DMS 273 (cell line): ENCODE measurements around the gene B4GALNT4.
"Not testable (repeated sequence)": the region's sequence is repeated elsewhere in the genome, so short reads cannot be mapped to it uniquely, and the experiment has no call there.

Source experiments
- DNase-seq: peaks from one replicate; lab custom pipeline; 2025; ENCODE audit not compliant: unreplicated experiment; lab: John Stamatoyannopoulos, UW

Gene B4GALNT4

GRCh38 chr11:405954-406795, 36.9 kb downstream of the B4GALNT4 start:
- no peak for DNase-seq

- DNase-seq = no peak
Observed at GRCh38 chr11:406796-407650, 37.7 kb downstream of the B4GALNT4 start.

GRCh38 chr11:407651-408123, 38.4 kb downstream of the B4GALNT4 start:
- no peak for DNase-seq

DNA sequence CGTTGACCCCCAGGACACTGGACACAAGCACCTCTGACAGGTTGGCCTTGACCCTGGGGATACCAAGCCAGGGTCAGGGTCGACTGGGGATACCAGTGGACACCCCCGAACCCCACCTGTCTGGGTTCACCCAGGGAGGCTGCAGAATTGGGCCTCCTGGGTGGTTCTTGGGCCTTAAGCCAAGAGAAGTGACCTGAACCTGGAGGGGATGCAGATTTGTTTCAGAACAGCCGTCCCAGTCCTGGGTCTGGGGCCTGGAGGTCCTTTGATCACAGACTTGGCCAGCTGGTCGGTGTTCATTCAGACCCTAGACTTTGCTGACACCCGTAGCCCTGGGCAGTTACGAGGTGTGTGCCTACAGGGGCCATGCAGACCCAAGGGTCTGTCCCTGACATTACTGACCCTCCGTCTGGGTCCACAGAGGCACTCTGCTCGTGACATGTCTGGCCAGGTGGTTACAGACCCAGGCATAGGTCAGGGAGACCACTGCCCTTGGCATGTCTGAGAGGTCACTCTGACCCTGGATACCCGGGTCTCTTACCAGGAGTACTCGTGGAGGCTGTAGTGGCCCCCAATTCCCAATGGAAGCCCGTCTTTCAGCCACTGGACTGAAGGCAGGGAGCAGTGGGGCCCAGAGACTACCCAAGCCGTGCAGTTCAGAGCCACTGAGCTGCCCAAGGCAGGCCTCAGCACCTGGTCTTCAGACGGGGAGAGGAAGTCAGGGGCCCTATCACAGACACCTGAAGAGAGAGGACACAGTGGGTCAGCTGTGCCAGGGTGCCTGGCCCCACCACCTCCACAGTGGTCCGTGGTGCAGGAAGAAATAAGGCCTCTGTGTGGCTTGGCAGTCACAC, 39.1 kb downstream of the B4GALNT4 start:
- no peak for DNase-seq

DNA sequence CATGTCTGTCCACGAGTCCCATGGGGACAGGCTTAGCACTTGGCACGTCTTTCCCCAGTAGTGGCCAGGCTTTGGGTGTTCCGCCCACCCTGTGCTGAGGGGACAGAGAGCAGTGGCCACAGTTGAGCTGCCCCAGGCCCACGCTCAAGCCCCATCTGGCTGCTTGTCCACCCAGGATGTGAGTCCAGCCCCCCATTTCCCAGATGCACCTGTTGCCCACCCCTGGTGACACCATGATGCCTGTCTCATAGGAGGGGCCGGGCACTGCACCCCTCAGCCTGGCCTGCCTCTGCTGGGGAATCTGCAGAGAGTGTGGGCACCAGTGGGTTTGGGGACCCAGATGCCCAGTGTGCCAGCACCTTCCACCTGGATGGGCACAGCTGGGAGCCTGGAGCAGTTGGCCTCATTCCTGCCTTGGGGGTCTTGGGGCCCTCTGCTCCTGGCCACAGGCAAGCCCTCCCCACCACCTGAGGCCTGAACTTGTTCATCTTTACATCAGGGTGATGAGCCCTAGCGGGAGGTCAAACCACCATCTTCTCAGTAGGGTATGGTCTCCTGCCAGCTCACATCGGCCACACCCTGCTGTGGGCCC, 39.8 kb downstream of the B4GALNT4 start:
- DNase-seq = no peak

DNA sequence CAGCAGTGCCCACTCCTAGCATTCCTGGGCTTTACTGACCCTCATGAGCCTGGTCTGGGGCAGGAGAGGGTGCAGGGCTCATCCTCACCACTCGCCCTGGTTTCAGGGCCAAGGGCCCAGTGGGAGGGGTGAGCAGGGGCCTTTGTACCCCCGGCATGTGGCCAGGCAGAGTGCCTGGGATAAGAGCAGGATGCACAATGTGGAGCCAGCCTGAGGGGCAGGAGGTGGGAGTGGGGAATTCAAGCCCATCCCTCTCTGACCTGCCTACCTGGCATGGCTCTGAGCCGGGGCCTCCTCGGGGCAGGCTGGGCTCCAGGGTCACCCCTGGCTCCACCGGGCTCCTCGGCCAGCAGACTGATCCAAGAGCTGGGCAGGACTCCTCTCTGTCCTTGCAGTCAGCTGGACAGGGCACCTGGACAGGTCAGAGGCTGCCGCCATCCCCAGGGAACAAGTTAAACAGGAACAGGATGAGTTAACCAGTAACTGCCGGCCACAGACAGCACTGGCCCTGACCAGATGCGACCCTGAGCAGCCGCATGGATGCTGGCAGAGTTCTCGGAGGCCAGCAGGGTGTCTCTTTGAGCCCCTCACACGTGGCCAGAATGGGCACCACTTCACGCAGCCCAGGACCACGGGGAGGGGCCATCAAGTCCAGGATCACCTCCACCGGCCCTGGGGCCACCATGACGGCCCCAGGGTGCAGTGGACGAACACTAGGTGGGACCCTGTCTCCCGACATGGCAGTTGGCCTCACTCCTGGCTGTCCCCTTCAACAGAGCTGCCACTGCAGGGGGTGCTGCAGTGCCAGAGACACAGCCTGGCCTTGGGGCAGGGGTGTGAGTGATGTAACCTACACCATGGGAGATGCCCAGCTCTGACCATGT, 40.5 kb downstream of the B4GALNT4 start:
- no peak for DNase-seq

GRCh38 chr11:410711-411110, 41.4 kb downstream of the B4GALNT4 start:
- DNase-seq = not testable (repeated sequence)

DNA sequence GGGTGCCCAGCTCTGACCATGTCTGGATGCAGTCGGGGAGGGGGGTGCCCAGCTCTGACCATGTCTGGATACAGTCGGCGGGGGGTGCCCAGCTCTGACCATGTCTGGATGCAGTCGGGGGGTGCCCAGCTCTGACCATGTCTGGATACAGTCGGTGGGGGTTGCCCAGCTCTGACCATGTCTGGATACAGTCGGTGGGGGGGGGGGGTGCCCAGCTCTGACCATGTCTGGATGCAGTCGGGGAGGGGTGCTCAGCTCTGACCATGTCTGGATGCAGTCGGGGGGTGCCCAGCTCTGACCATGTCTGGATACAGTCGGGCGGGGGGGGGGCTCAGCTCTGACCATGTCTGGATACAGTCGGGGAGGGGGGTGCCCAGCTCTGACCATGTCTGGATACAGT, 42.2 kb downstream of the B4GALNT4 start:
- not testable (repeated sequence) for DNase-seq

- DNase-seq = no peak
Observed at GRCh38 chr11:412641-413119, 43.4 kb downstream of the B4GALNT4 start.

DNA sequence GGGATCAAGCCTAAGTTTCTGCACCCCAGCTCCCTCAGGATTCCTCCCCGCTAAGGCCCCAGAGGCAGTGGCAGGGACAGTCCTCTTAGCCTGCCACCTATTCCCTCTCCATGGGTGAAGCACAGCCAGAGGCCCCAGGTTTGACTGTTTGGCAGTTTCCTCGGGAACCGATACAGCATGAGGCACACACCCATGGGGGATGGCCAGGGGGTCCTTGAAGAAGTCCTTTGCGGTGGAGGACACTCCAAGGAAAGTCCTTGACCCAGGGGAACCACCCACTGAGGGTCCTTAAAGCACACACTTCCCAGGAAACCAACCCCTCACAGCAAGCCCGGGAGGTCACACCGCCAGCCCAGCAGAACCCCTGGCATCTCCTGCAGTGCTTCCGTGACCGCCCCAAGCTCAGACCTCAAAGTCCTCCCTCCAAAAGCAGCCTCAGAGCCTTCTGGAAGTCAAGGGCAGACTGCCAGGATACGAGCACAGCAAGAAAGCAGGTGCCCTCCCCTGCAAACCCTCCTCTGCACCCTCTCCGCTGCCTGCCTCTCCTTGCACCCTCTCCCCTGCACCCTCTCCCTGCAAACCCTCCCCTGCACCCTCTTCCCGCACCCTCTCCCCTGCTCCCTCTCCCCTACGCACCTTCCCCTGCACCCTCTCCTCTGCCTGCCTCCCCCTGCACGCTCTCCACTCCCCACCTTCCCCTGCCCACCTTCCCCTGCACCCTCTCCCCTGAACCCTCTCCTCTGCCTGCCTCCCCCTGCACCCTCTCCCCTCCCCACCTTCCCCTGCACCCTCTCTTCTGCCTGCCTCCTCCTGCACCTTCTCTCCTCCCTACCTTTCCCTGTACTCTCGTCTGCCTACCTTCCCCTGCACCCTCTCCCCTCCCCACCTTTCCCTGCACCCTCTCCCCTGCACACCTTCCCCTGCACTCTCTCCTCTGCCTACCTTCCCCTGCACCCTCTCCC, 44.1 kb downstream of the B4GALNT4 start:
- DNase-seq = peak; percentile 63

GRCh38 chr11:414318-414857, 45.1 kb downstream of the B4GALNT4 start:
- DNase-seq = no peak

DNA sequence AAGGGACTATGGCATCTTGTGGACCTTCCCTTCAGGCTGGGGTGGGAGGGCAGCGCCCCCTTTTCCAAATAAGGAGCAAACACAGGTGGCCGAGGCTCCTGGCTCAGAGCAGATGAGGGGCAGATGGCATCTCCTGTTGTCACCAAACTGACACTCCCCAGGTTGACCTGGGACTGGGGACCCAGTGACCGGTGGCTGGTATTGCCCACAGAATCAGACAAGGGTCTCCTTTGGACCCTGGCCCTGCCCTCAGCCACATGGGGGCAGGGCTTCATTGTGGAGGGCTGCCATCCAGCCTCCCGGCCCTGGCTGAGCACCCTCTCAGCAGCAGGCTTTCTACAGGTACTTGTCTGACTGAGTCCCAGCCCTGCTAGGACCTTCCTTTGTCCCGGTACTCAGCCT, 46.3 kb downstream of the B4GALNT4 start:
- no peak for DNase-seq

DNA sequence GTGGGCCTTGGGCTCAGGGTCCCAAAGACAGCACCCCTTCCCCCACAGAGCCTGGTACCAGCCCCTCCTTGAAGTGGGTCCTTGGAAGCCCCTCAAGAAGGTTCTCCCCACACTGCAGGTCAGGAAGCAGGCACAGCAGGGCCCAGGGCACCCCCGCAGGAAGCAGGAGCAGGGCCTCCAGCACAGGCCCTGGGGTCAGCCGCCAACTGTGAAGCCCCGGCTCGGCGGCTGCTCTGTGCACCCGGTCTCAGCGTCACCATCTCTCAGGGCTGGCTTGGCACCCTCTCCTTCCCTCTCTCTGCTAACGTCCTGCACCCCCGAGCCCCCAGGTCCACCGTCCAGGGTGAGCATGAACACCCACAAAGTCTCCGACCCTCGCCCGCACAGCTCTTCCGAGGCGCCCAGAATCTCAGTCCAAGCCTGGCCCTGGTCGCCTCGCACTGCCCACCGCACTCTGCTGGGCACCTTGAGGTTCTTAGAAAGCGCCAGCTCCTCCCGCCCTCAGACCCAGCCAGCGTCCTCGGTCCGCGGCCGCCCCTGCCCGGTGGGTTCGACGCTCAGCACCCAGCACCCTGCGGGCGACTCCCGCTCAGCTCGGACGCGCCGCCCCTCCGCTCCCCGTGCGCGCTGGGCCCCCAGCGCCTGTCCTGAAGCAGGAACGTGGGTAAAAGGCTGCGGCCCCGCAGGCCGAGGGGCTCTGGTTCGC, 46.9 kb downstream of the B4GALNT4 start:
- DNase-seq = no peak

DNA sequence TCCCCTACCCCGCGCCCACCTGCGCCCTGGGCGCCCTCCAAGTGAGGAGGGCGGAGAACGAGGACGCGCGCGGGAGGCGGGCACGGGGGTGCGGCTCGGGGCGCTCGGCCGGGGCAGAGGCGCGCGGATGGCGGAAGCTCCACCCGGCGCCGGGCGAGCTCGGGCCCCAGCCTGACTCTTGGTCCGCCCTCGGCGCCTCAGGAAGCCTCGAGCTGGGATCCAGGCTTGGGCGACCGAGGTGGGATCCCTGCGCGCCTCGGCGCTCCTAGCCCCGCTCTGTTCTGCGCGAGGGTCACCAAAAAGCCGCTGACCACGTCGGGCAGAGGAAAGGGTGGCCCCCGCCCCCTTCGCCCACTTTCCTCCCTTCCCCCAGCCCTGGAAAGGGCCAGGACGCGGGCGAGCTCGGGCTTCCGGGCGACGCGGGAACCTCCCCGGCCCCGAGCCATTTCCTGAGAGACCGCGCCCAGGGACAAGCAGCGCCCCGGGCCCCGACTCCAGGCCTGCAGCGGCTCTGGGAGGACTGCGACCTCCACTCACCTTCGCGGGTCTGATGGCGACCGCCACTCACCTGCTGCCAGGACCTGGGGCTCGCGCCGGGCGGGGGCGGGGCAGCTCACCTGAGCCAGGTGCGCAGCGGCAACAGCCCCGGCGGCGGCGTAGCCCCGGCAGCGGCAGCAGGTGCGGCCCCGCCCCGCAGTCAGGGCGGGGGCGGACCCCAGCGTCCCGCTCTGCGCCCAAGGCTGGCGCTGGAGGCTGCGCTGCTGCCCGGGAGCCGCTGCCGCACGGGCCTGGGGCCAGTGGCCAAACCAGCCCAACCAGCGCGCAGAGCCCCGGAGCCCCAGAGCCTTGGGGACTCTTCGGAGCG, 47.7 kb downstream of the B4GALNT4 start:
- DNase-seq = peak; percentile 46

DNA sequence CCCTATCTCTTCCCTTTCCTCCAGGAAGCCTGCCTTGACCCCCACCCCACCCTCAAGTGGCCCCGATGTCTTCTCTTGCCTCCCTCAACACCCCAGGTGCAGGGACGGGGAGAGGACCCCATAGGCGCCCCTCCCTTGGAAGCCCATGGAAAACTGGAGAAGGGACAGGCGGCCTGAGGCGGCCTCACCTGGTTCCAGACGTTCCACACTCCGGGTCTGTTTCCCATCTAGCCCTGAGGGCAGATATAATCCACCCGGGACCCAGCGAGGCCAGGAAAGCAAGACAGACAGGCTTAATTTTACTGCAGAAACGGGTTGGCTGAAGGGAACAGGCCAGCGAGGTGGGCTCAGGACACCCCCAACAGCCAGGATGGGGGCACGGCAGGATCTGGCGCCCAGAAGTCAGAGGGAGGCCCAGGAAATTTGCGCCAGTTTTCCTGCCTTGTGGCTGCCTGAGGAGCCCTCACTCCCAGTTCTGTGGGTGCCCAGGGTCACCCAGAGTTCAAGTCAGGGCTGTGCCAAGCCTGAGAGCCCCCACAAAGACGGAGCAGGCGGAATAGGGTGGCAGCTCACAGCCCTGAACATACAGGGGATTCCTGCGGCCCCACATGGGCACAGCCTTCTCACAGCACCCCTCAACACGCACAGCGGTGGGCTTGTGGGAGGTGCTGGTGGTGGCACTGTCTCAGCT, 48.5 kb downstream of the B4GALNT4 start:
- no peak for DNase-seq
